Neural progenitor cell (in vitro differentiated cells): ENCODE data around the gene MAP9. TPM values are rescaled to one million over a fixed set of nuclear protein-coding genes. Genes with fewer than 3 reads are reported as not detected.

Experiments
- DNase-seq: peaks from one replicate; pipeline ENCODE4 v3.0.0-alpha.2; 2016; ENCODE audit warnings: low spot score
- H2AFZ ChIP-seq: fragments of 200-600 bp; sonication (generic); replicated peaks from 2 replicates; pipeline ENCODE4 v1.6.1; 2016; ENCODE audit warnings: antibody characterized with exemption
- H3F3A ChIP-seq: fragments of 200-600 bp; sonication (generic); 2 replicates; pipeline ENCODE4 v1.6.1; 2016; ENCODE audit warnings: antibody characterized with exemption, low read depth
- H3K27ac ChIP-seq: fragments of 200-600 bp; sonication (generic); 2 replicates; pipeline ENCODE4 v1.5.1; 2016; ENCODE audit warnings: mild to moderate bottlenecking
- H3K27me3 ChIP-seq: fragments of 200-600 bp; sonication (generic); 2 replicates; pipeline ENCODE4 v1.6.1; 2016; ENCODE audit warnings: mild to moderate bottlenecking, moderate library complexity
- H3K36me3 ChIP-seq: fragments of 200-600 bp; sonication (generic); 2 replicates; pipeline ENCODE4 v1.5.1; 2016
- H3K4me1 ChIP-seq: fragments of 200-600 bp; sonication (generic); 2 replicates; pipeline ENCODE4 v1.6.1; 2016; ENCODE audit warnings: mixed run types
- H3K4me2 ChIP-seq: fragments of 200-600 bp; sonication (generic); 2 replicates; pipeline ENCODE4 v1.6.1; 2016
- H3K4me3 ChIP-seq: fragments of 200-600 bp; sonication (generic); 2 replicates; pipeline ENCODE4 v1.5.1; 2016
- H3K79me2 ChIP-seq: fragments of 200-600 bp; sonication (generic); 2 replicates; pipeline ENCODE4 v1.6.1; 2016; ENCODE audit warnings: low read depth
- H3K9ac ChIP-seq: fragments of 200-600 bp; sonication (generic); 2 replicates; pipeline ENCODE4 v1.6.1; 2016
- H3K9me3 ChIP-seq: fragments of 200-600 bp; sonication (generic); 2 replicates; pipeline ENCODE4 v1.5.1; 2016; ENCODE audit warnings: low read depth
- H4K20me1 ChIP-seq: fragments of 200-600 bp; sonication (generic); 2 replicates; pipeline ENCODE4 v1.6.1; 2016; ENCODE audit warnings: low read depth
- H3K27ac Mint-ChIP-seq: 3 replicates; pipeline ENCODE4 v1.8.0; 2021; ENCODE audit warnings: mixed read lengths
- H3K27me3 Mint-ChIP-seq: 2 replicates; pipeline ENCODE4 v1.8.0; 2022; ENCODE audit warnings: low read depth, mild to moderate bottlenecking, inconsistent platforms, moderate library complexity, mixed read lengths; ENCODE audit not compliant: insufficient read depth
- H3K36me3 Mint-ChIP-seq: 3 replicates; pipeline ENCODE4 v1.8.0; 2021; ENCODE audit warnings: mixed read lengths
- H3K4me1 Mint-ChIP-seq: 3 replicates; pipeline ENCODE4 v1.8.0; 2021; ENCODE audit warnings: mixed read lengths
- H3K4me3 Mint-ChIP-seq: 3 replicates; pipeline ENCODE4 v1.8.0; 2021; ENCODE audit warnings: mild to moderate bottlenecking, moderate library complexity, mixed read lengths
- H3K9me3 Mint-ChIP-seq: 3 replicates; pipeline ENCODE4 v1.8.0; 2020; ENCODE audit warnings: mixed read lengths
- EZH2 ChIP-seq: fragments of 200-600 bp; sonication (generic); IDR thresholded peaks from 2 replicates; pipeline ENCODE4 v1.6.1; 2017; ENCODE audit warnings: antibody characterized with exemption, mild to moderate bottlenecking, moderate library complexity
- EZH2phosphoT487 ChIP-seq: fragments of 200-600 bp; sonication (generic); IDR thresholded peaks from 2 replicates; pipeline ENCODE4 v1.6.1; 2017; ENCODE audit warnings: antibody characterized with exemption
- total RNA-seq: library from RNA; depleted of rRNA; stranded (reverse); fragments of >200 nt; gene quantifications from 2 replicates; pipeline ENCODE4 v1.2.3, GENCODE V29; 2015; ENCODE audit warnings: low replicate concordance
- TF ChIP-seq, protein P1 (sequence below): fragments of 200-600 bp; sonication (generic); IDR thresholded peaks from 2 replicates; pipeline ENCODE4 v1.5.1; 2017; ENCODE audit warnings: antibody characterized with exemption, mild to moderate bottlenecking

The MAP9 gene
- total RNA-seq, 1 donor from 2014 or later: 29.1 TPM

DNA sequence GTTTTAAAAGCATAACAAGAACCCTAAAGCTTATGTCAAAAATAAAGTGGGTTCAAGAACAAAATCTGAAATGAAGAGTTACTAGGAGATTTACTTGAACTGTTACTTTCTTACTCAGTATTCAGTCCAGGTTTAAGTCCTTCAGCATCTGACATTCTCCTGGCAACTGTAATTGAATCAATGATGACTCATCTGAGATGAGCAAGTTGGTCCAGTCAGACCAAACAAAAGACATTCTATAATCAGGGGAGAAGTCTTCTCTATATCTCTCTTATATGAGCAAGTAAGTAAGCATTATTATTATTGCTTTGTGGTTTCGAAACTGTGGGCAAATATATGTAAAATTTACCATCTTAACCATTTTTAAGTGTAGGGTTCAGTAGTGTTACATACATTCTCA lies 34.6 kb downstream of the MAP9 start:
- H3K36me3 ChIP-seq: peaks cover 13% of the 10 kb centered on the region
- peaks cover 11% of the 10 kb centered on the region for H3K36me3 Mint-ChIP-seq
- DNase-seq: no peak
- no peak overlapping the region for H3K27ac ChIP-seq
- no peaks in the 10 kb centered on the region for H3K79me2 ChIP-seq
- H3K4me1 Mint-ChIP-seq: no peaks in the 10 kb centered on the region
- H3F3A ChIP-seq: no peaks in the 10 kb centered on the region
- H2AFZ ChIP-seq: no peak overlapping the region
- H3K27ac Mint-ChIP-seq: no peak overlapping the region
- peaks cover 6% of the 10 kb centered on the region for H3K9me3 Mint-ChIP-seq
- H3K27me3 Mint-ChIP-seq: peaks cover 2% of the 10 kb centered on the region
- H3K4me1 ChIP-seq: no peaks in the 10 kb centered on the region
- TF ChIP-seq EZH2phosphoT487: no peak
- TF ChIP-seq EZH2: no peak
- TF ChIP-seq, protein P1, sequence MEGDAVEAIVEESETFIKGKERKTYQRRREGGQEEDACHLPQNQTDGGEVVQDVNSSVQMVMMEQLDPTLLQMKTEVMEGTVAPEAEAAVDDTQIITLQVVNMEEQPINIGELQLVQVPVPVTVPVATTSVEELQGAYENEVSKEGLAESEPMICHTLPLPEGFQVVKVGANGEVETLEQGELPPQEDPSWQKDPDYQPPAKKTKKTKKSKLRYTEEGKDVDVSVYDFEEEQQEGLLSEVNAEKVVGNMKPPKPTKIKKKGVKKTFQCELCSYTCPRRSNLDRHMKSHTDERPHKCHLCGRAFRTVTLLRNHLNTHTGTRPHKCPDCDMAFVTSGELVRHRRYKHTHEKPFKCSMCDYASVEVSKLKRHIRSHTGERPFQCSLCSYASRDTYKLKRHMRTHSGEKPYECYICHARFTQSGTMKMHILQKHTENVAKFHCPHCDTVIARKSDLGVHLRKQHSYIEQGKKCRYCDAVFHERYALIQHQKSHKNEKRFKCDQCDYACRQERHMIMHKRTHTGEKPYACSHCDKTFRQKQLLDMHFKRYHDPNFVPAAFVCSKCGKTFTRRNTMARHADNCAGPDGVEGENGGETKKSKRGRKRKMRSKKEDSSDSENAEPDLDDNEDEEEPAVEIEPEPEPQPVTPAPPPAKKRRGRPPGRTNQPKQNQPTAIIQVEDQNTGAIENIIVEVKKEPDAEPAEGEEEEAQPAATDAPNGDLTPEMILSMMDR: no peak
- no peak overlapping the region for H3K4me3 Mint-ChIP-seq
- no peaks in the 10 kb centered on the region for H3K27me3 ChIP-seq
- H3K4me2 ChIP-seq: no peak overlapping the region
- H3K4me3 ChIP-seq: no peak overlapping the region
- H4K20me1 ChIP-seq: no peaks in the 10 kb centered on the region
- no peaks in the 10 kb centered on the region for H3K9me3 ChIP-seq
- H3K9ac ChIP-seq: no peak overlapping the region

DNA sequence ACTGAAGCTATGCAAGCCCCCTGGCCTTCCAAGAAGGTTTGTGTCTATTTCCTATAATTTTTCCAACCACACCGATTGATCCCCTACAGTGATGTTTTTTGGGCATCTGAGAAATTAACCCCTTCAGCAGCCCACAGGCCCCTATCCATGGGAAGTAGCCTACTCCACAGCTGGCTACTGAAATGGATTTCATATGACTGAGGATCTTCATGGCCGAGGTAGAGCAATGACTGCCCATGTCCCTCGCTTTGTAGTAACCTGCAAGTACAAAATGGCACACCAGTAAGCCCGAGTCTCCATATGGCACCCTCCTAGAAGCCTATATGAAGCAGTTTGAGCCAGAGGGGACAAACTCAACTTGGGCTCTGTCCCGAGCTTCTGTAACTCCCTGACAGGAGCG lies 36.8 kb downstream of the MAP9 start:
- Histone ChIP-seq H3K4me2 (no peak overlapping the region), H3K4me3 (no peak overlapping the region), H3K79me2 (no peaks in the 10 kb centered on the region), H4K20me1 (no peaks in the 10 kb centered on the region), H3K9ac (no peak overlapping the region), H2AFZ (no peak overlapping the region), H3F3A (no peaks in the 10 kb centered on the region), H3K9me3 (no peaks in the 10 kb centered on the region), H3K27ac (no peak overlapping the region), H3K36me3 (peaks cover 2% of the 10 kb centered on the region), H3K27me3 (no peaks in the 10 kb centered on the region), H3K4me1 (no peaks in the 10 kb centered on the region)
- Mint-ChIP-seq H3K4me3 (no peak overlapping the region), H3K27ac (no peak overlapping the region), H3K36me3 (peaks cover 4% of the 10 kb centered on the region), H3K4me1 (no peaks in the 10 kb centered on the region), H3K27me3 (peaks cover 2% of the 10 kb centered on the region), H3K9me3 (peaks cover 10% of the 10 kb centered on the region)
- DNase-seq: no peak
- TF ChIP-seq, protein P1: no peak
- TF ChIP-seq EZH2phosphoT487 (no peak), EZH2 (no peak)

DNA sequence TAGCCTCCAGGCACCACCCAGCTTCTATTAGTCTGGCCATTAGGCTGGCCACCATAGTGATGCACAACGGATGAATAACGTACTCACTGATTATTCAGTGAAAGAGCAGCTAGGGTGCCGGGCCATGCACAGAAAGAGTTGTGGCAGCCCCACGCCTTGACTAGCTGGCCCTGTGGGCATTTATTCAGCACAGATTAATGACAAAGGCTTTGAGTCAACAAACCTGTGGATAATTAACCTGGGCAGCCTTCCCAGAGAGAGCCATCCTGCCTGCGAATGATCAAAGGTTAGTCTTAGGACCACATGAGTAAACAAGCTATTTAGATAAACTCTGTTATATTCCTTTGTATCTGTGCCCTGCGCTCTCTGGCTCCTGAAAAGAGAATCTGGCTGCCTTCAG lies 37.2 kb downstream of the MAP9 start:
- H3F3A ChIP-seq: no peaks in the 10 kb centered on the region
- no peak overlapping the region for H3K4me3 ChIP-seq
- Mint-ChIP-seq H3K4me3 (no peak overlapping the region), H3K27ac (no peak overlapping the region), H3K4me1 (no peaks in the 10 kb centered on the region), H3K27me3 (peaks cover 2% of the 10 kb centered on the region), H3K36me3 (peaks cover 4% of the 10 kb centered on the region), H3K9me3 (peaks cover 10% of the 10 kb centered on the region)
- H3K27me3 ChIP-seq: no peaks in the 10 kb centered on the region
- TF ChIP-seq EZH2phosphoT487: no peak
- TF ChIP-seq, protein P1: no peak
- TF ChIP-seq EZH2: no peak
- H3K27ac ChIP-seq: no peak overlapping the region
- H2AFZ ChIP-seq: no peak overlapping the region
- no peaks in the 10 kb centered on the region for H3K36me3 ChIP-seq
- H3K79me2 ChIP-seq: no peaks in the 10 kb centered on the region
- H3K9ac ChIP-seq: no peak overlapping the region
- H3K4me2 ChIP-seq: no peak overlapping the region
- H3K4me1 ChIP-seq: no peaks in the 10 kb centered on the region
- H4K20me1 ChIP-seq: no peaks in the 10 kb centered on the region
- H3K9me3 ChIP-seq: no peaks in the 10 kb centered on the region
- no peak for DNase-seq

DNA sequence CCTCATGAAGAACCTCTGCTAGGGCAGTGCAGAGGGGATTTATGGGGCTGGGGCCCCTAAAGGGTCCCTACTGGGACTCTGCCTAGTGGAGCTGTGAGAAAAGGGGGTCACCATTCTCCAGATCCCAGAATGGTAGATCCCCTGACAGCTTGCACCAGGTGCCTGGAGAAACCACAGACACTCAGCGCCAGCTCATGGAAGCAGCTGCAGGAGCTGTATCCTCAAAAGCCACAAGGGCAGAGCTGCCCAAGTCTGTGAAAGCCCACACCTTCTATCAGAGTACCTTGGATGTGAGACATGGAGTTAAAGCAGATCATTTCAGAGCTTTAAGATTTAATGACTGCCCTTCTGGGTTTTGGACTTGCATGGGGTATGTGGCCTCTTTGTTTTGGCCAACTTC lies 38.6 kb downstream of the MAP9 start:
- Histone ChIP-seq H3K9me3 (no peaks in the 10 kb centered on the region), H3K79me2 (no peaks in the 10 kb centered on the region), H4K20me1 (no peaks in the 10 kb centered on the region), H3F3A (no peaks in the 10 kb centered on the region), H3K4me2 (no peak overlapping the region), H3K36me3 (no peaks in the 10 kb centered on the region), H3K4me3 (no peak overlapping the region), H3K27me3 (no peaks in the 10 kb centered on the region), H3K4me1 (no peaks in the 10 kb centered on the region), H3K27ac (no peak overlapping the region), H3K9ac (no peak overlapping the region), H2AFZ (no peak overlapping the region)
- Mint-ChIP-seq H3K27me3 (peaks cover 2% of the 10 kb centered on the region), H3K4me1 (no peaks in the 10 kb centered on the region), H3K36me3 (no peaks in the 10 kb centered on the region), H3K4me3 (no peak overlapping the region), H3K9me3 (peaks cover 10% of the 10 kb centered on the region), H3K27ac (no peak overlapping the region)
- TF ChIP-seq EZH2phosphoT487 (no peak), EZH2 (no peak)
- TF ChIP-seq, protein P1: no peak
- DNase-seq: no peak
